T-helper 1 cell (primary cell): ENCODE results near the gene RUNDC1.
A peak's percentile ranks its signal among the peaks of the same experiment; 100 is the strongest.
"Not testable (repeated sequence)": the region's sequence is repeated elsewhere in the genome, so short reads cannot be mapped to it uniquely, and the experiment has no call there.

Experiments
- DNase-seq, 5 donors: peaks; one replicate each; pipeline ENCODE4 v3.0.0-alpha.2; 2012 to 2020
- total RNA-seq, 4 donors: gene quantifications; one replicate each; lab custom pipeline; 2026; lab: John Stamatoyannopoulos, UW

The RUNDC1 gene
- total RNA-seq = 20.8 to 27.1 (median 23.5) reads per million in 4 donors

GRCh38 chr17:42980274-42980765 is at the start of gene RUNDC1:
RUNDC1 (plus strand) TSS chr17:42980565; CDS start chr17:42980577, 12 bp downstream.
- DNase-seq = peak; percentile 83 to 92 (median 88)

GRCh38 chr17:42937712-42938596 is 42.4 kb upstream of the RUNDC1 start:
- peak in 1 of 5 donors; percentile 20 for DNase-seq

- DNase-seq = no peak
Measured at GRCh38 chr17:42944211-42944610, 36.2 kb upstream of the RUNDC1 start.

GRCh38 chr17:42946812-42947211 is 33.6 kb upstream of the RUNDC1 start:
- no peak for DNase-seq

- no peak for DNase-seq
Measured at GRCh38 chr17:42950044-42950783, 30.2 kb upstream of the RUNDC1 start.

- no peak for DNase-seq
Measured at GRCh38 chr17:42953669-42954068, 26.7 kb upstream of the RUNDC1 start.

- peak; percentile 79 to 92 (median 84) for DNase-seq
Measured at GRCh38 chr17:42964161-42964932, 16.0 kb upstream of the RUNDC1 start, which contains the start of gene AARSD1. AARSD1 (minus strand) TSS chr17:42964454; CDS start chr17:42964440, 14 bp downstream.

GRCh38 chr17:42967925-42968324 is 12.4 kb upstream of the RUNDC1 start:
- no peak for DNase-seq

GRCh38 chr17:42969001-42969581 is 11.3 kb upstream of the RUNDC1 start:
- DNase-seq = no peak

- DNase-seq = no peak
Measured at GRCh38 chr17:42971589-42971988, 8.8 kb upstream of the RUNDC1 start.

- not testable (repeated sequence) for DNase-seq
Measured at GRCh38 chr17:42973323-42973722, 7.0 kb upstream of the RUNDC1 start.

- no peak for DNase-seq
Measured at GRCh38 chr17:42975265-42975664, 5.1 kb upstream of the RUNDC1 start.

- not testable (repeated sequence) for DNase-seq
Measured at GRCh38 chr17:42975701-42976100, 4.7 kb upstream of the RUNDC1 start.

GRCh38 chr17:42979511-42980273 is 673 bp upstream of the RUNDC1 start, which contains the start of gene PTGES3L:
PTGES3L (minus strand) TSS chr17:42980080; CDS start chr17:42980053, 27 bp downstream.
- DNase-seq = peak in 2 of 5 donors; percentile 7 to 8

GRCh38 chr17:42980766-42981397 is 517 bp downstream of the RUNDC1 start:
- DNase-seq = peak; percentile 28 to 71 (median 48)

- no peak for DNase-seq
Measured at GRCh38 chr17:42982266-42982665, 1.9 kb downstream of the RUNDC1 start.

GRCh38 chr17:42985225-42985624 is 4.9 kb downstream of the RUNDC1 start:
- DNase-seq = no peak

- no peak for DNase-seq
Measured at GRCh38 chr17:42989141-42989540, 8.8 kb downstream of the RUNDC1 start.

- no peak for DNase-seq
Measured at GRCh38 chr17:42989726-42990652, 9.6 kb downstream of the RUNDC1 start.
